ENCODE measurements around the gene RNF166. TPM values are rescaled to one million over a fixed set of nuclear protein-coding genes. Genes with fewer than 3 reads are reported as not detected.

The RNF166 gene
- total and polyA plus RNA-seq, 2 of the 13 experiments (the other 11 are each of a cell fraction or from before 2014, with no cell fraction given), result 21.4 to 23.0 TPM

GRCh38 chr16:88651276-88651988 lies 54.8 kb downstream of the RNF166 start (continued):
- TF ChIP-seq GTF2F1 (IDR thresholded peaks at IDR 0.05; ENCODE audit: low read length) (no peak), CEBPG (CRISPR knock-in tag; IDR thresholded peaks at IDR 0.05) (peak; percentile 41; the same call in 1 of the 2 replicates), MAX (IDR thresholded peaks at IDR 0.05) (peak; percentile 84), PLSCR1 (CRISPR knock-in tag; IDR thresholded peaks at IDR 0.05; ENCODE audit: borderline replicate concordance) (no peak), IKZF4 (CRISPR knock-in tag; IDR thresholded peaks at IDR 0.05; ENCODE audit: borderline replicate concordance, low read depth, not compliant biosample characterization) (no peak), NFAT5 (CRISPR knock-in tag; IDR thresholded peaks at IDR 0.05) (no peak), SIN3A (IDR thresholded peaks at IDR 0.05; ENCODE audit: borderline replicate concordance, low read depth, low read length) (peak; percentile 77; the same call in 1 of the 2 replicates), RXRA (CRISPR knock-in tag; IDR thresholded peaks at IDR 0.05) (peak; percentile 100), MYPOP (CRISPR knock-in tag; IDR thresholded peaks at IDR 0.05) (peak; percentile 94), IKZF1 (IDR thresholded peaks at IDR 0.05) (no peak), RORA (CRISPR knock-in tag; IDR thresholded peaks at IDR 0.05) (no peak), KLF12 (CRISPR knock-in tag; IDR thresholded peaks at IDR 0.05; ENCODE audit: borderline replicate concordance) (no peak), TAF1 (CRISPR knock-in tag; IDR thresholded peaks at IDR 0.05) (peak; percentile 49; the same call in 1 of the 2 replicates), HOMEZ (CRISPR knock-in tag; IDR thresholded peaks at IDR 0.05; ENCODE audit: low read depth) (peak; percentile 51; the same call in 1 of the 2 replicates), ATF7-NPFF (CRISPR knock-in tag; IDR thresholded peaks at IDR 0.05; ENCODE audit: low read depth) (peak; percentile 18), KDM2A (CRISPR knock-in tag; IDR thresholded peaks at IDR 0.05; ENCODE audit: borderline replicate concordance, low read depth) (peak; percentile 70), ATF6 (CRISPR knock-in tag; conservative IDR thresholded peaks at IDR 0.05) (0 out of 2 replicates have a peak, but pooled peaks have one; percentile 34), CENPX (CRISPR knock-in tag; IDR thresholded peaks at IDR 0.05) (no peak), POLR2G (IDR thresholded peaks at IDR 0.05; ENCODE audit: low read depth, low read length) (peak; percentile 78)
